Measurements from ENCODE around the gene LRRC32. TPM values are rescaled to one million over a fixed set of nuclear protein-coding genes. Genes with fewer than 3 reads are reported as not detected.

The LRRC32 gene
- total RNA-seq, 1 experiment from 2014 or later = 0.15 TPM

DNA sequence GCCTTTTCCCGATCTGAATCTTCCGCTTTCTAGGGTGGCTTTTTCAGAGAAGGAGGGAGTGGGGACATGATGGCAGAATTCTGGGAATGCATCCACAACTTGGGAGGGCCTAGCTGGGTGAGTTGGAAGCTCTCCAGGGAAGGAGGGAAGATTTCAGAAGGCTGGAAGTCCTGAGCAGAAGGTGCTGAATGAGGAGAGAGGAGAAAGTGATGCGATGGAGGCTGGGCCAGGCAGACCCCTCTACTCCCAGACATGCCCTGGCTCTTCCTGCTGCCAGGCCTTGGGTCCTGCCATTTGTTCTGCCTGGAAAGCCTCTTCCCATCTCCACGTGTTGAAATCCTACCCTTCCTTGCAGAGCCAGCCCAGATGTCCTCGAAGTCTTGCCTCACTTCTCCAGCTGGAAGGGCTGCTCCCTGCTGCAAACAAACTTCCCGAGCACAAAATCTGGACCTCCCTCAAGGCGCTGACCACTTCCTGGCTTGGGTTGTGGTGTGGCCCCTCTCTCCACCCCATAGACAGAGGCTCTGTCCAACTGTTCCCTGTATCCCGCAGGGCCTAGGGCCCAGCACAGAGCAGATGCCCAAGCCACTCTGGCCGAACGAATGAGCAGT lies 16.8 kb downstream of the LRRC32 start:
- TF ChIP-seq, protein P1, sequence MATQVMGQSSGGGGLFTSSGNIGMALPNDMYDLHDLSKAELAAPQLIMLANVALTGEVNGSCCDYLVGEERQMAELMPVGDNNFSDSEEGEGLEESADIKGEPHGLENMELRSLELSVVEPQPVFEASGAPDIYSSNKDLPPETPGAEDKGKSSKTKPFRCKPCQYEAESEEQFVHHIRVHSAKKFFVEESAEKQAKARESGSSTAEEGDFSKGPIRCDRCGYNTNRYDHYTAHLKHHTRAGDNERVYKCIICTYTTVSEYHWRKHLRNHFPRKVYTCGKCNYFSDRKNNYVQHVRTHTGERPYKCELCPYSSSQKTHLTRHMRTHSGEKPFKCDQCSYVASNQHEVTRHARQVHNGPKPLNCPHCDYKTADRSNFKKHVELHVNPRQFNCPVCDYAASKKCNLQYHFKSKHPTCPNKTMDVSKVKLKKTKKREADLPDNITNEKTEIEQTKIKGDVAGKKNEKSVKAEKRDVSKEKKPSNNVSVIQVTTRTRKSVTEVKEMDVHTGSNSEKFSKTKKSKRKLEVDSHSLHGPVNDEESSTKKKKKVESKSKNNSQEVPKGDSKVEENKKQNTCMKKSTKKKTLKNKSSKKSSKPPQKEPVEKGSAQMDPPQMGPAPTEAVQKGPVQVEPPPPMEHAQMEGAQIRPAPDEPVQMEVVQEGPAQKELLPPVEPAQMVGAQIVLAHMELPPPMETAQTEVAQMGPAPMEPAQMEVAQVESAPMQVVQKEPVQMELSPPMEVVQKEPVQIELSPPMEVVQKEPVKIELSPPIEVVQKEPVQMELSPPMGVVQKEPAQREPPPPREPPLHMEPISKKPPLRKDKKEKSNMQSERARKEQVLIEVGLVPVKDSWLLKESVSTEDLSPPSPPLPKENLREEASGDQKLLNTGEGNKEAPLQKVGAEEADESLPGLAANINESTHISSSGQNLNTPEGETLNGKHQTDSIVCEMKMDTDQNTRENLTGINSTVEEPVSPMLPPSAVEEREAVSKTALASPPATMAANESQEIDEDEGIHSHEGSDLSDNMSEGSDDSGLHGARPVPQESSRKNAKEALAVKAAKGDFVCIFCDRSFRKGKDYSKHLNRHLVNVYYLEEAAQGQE (IDR thresholded peaks at IDR 0.05; ENCODE audit: insufficient read depth in 1 of 2, low read depth in 2 of 2, low read length in 1 of 2) = no peak
- TF ChIP-seq, protein P2, sequence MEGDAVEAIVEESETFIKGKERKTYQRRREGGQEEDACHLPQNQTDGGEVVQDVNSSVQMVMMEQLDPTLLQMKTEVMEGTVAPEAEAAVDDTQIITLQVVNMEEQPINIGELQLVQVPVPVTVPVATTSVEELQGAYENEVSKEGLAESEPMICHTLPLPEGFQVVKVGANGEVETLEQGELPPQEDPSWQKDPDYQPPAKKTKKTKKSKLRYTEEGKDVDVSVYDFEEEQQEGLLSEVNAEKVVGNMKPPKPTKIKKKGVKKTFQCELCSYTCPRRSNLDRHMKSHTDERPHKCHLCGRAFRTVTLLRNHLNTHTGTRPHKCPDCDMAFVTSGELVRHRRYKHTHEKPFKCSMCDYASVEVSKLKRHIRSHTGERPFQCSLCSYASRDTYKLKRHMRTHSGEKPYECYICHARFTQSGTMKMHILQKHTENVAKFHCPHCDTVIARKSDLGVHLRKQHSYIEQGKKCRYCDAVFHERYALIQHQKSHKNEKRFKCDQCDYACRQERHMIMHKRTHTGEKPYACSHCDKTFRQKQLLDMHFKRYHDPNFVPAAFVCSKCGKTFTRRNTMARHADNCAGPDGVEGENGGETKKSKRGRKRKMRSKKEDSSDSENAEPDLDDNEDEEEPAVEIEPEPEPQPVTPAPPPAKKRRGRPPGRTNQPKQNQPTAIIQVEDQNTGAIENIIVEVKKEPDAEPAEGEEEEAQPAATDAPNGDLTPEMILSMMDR (IDR thresholded peaks at IDR 0.05) = no peak
- TF ChIP-seq SIN3A (IDR thresholded peaks at IDR 0.05; ENCODE audit: borderline replicate concordance, insufficient read depth, low read depth, low read length) (no peak), TCF7L2 (IDR thresholded peaks at IDR 0.05; ENCODE audit: low read depth, low read length) (no peak), POLR2AphosphoS5 (IDR thresholded peaks at IDR 0.05; ENCODE audit: low read depth, low read length) (no peak)
- CTCF ChIA-PET = interaction anchor here (0.6 kb wide), 1 partner anchor 216 kb away, joined by 3 read pairs; no protein-coding TSS in a partner anchor
- no peaks in the 10 kb centered on the region for H3K36me3 ChIP-seq (ENCODE audit: control insufficient read depth, insufficient read depth, low read length)
- no TSS peak for BruUV-seq (replicated peaks)
- intact Hi-C loops (cut with micrococcal nuclease; ENCODE audit: unreplicated experiment) = no loop called here
- ATAC-seq (no peak), DNase-seq (ENCODE audit: low read depth, low spot score) (no peak)
- H3K27me3 ChIP-seq (ENCODE audit: control insufficient read depth, insufficient read depth, low read length) = peaks cover 12% of the 10 kb centered on the region
- H3K4me1 ChIP-seq (ENCODE audit: control insufficient read depth, insufficient read depth, low read length) = no peaks in the 10 kb centered on the region
- in situ Hi-C loops (cut with HindIII; ENCODE audit: low pct_unique_long_range_greater_than_20kb, low sequenced_read_pairs) = no loop called here
- POLR2A ChIA-PET = no interaction called here
- H3K27ac ChIP-seq (ENCODE audit: low read length) = no peak overlapping the region
- H3K9me3 ChIP-seq (ENCODE audit: control insufficient read depth, insufficient read depth, low read depth, low read length) = no peaks in the 10 kb centered on the region
- no peak overlapping the region for H3K4me3 ChIP-seq (ENCODE audit: low read depth in 2 of 2, low read length in 2 of 2)

DNA sequence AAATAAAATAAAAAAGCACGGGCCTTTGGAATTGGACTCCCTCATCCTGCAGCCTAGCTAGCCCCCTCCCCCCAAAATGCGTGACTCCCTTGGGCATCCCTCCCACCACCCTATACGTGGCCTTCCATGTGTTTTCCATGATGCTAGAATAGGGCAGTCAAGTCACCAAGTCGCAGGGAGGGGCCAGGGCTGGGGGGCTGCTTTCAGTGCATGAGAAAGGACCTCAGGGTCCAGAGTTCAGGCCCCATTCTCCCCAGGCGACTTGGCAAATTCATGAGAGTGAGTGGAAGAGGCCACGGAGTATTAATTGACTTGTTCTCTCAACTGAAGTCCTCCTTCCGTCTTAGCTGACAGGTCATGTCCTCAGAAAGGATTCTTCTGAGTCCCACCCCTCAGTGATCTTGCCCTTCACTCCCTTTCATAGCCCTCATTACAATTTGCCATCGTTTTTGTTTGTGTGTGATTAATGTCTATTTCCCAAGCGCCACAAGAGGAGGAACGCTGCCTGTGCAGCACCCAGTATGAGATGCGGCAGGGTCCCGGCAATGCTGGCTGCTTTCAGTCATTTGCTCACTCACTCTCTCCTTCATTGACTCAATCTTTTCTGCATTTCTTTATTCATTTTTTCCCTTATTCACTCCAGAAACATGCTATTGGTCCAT lies 17.4 kb downstream of the LRRC32 start:
- no peak overlapping the region for H3K27ac ChIP-seq (ENCODE audit: low read length)
- POLR2A ChIA-PET = no interaction called here
- no peaks in the 10 kb centered on the region for H3K36me3 ChIP-seq (ENCODE audit: control insufficient read depth, insufficient read depth, low read length)
- intact Hi-C loops (cut with micrococcal nuclease; ENCODE audit: unreplicated experiment) = no loop called here
- H3K9me3 ChIP-seq (ENCODE audit: control insufficient read depth, insufficient read depth, low read depth, low read length) = no peaks in the 10 kb centered on the region
- no TSS peak for BruUV-seq (replicated peaks)
- H3K4me3 ChIP-seq (ENCODE audit: low read depth in 2 of 2, low read length in 2 of 2) = no peak overlapping the region
- H3K27me3 ChIP-seq (ENCODE audit: control insufficient read depth, insufficient read depth, low read length) = peaks cover 15% of the 10 kb centered on the region
- in situ Hi-C loops (cut with HindIII; ENCODE audit: low pct_unique_long_range_greater_than_20kb, low sequenced_read_pairs) = no loop called here
- ATAC-seq (no peak), DNase-seq (ENCODE audit: low read depth, low spot score) (no peak)
- CTCF ChIA-PET = no interaction called here
- no peaks in the 10 kb centered on the region for H3K4me1 ChIP-seq (ENCODE audit: control insufficient read depth, insufficient read depth, low read length)
- TF ChIP-seq, protein P2 (IDR thresholded peaks at IDR 0.05) = no peak
- TF ChIP-seq, protein P1 (IDR thresholded peaks at IDR 0.05; ENCODE audit: insufficient read depth in 1 of 2, low read depth in 2 of 2, low read length in 1 of 2) = no peak
- TF ChIP-seq POLR2AphosphoS5 (IDR thresholded peaks at IDR 0.05; ENCODE audit: low read depth, low read length) = no peak
- no peak for TF ChIP-seq TCF7L2 (IDR thresholded peaks at IDR 0.05; ENCODE audit: low read depth, low read length)
- no peak for TF ChIP-seq SIN3A (IDR thresholded peaks at IDR 0.05; ENCODE audit: borderline replicate concordance, insufficient read depth, low read depth, low read length)

All from Panc1 (cell line).